HepG2 (cell line): ENCODE data around the gene PAXX. TPM values are rescaled to one million over a fixed set of nuclear protein-coding genes. Genes with fewer than 3 reads are reported as not detected.

Experiments
- CEBPG ChIP-seq: IDR thresholded peaks from 2 replicates; pipeline ENCODE4 v1.6.1; 2016
- HNF1B ChIP-seq: sonication (generic); formaldehyde crosslinking; IDR thresholded peaks from 2 replicates; pipeline ENCODE4 v1.5.1; 2020; ENCODE audit warnings: mild to moderate bottlenecking, moderate library complexity, missing genetic modification reagents
- MED8 ChIP-seq: sonication (generic); formaldehyde crosslinking; IDR thresholded peaks from 2 replicates; pipeline ENCODE4 v1.8.1; 2023; ENCODE audit warnings: mild to moderate bottlenecking, missing genetic modification reagents; ENCODE audit not compliant: insufficient replicate concordance
- PHF21A ChIP-seq: sonication (generic); formaldehyde crosslinking; IDR thresholded peaks from 2 replicates; pipeline ENCODE4 v1.5.0; 2020; ENCODE audit warnings: mild to moderate bottlenecking, missing genetic modification reagents
- RAD21 ChIP-seq: fragments of 450-650 bp; formaldehyde crosslinking; IDR thresholded peaks from 2 replicates; pipeline ENCODE4 v1.5.0; 2020; ENCODE audit warnings: mild to moderate bottlenecking
- RBFOX2 ChIP-seq: fragments of 200-400 bp; formaldehyde crosslinking; IDR thresholded peaks from 2 replicates; pipeline ENCODE4 v1.6.1; 2017; ENCODE audit warnings: low read depth, mild to moderate bottlenecking, low read length
- SOX6 ChIP-seq, 2 experiments: fragments of 450-650 bp in 1 of 2; sonication (generic) in 1 of 2; formaldehyde crosslinking in 1 of 2; IDR thresholded peaks; 2 replicates each; pipeline versions ENCODE4 v1.4.0 to v1.6.1; 2017 to 2020; ENCODE audit warnings: antibody characterized with exemption in 1 of 2, mild to moderate bottlenecking in 1 of 2, missing genetic modification reagents in 1 of 2
- ZBTB8A ChIP-seq: sonication (generic); formaldehyde crosslinking; IDR thresholded peaks from 2 replicates; pipeline ENCODE4 v1.4.0; 2020; ENCODE audit warnings: mild to moderate bottlenecking, low read depth, missing genetic modification reagents, borderline replicate concordance
- ZHX1 ChIP-seq: sonication (generic); formaldehyde crosslinking; IDR thresholded peaks from 2 replicates; pipeline ENCODE4 v1.8.1; 2022; ENCODE audit warnings: low read depth, mild to moderate bottlenecking, missing genetic modification reagents
- ZKSCAN8 ChIP-seq: IDR thresholded peaks from 2 replicates; pipeline ENCODE4 v1.6.1; 2016; ENCODE audit warnings: borderline replicate concordance, missing genetic modification reagents, missing compliant biosample characterization
- ZNF253 ChIP-seq: sonication (generic); formaldehyde crosslinking; IDR thresholded peaks from 2 replicates; pipeline ENCODE4 v1.8.0; 2022; ENCODE audit warnings: mild to moderate bottlenecking, missing genetic modification reagents, borderline replicate concordance
- ZNF326 ChIP-seq: sonication (generic); formaldehyde crosslinking; IDR thresholded peaks from 2 replicates; pipeline ENCODE4 v1.4.0; 2020; ENCODE audit warnings: missing genetic modification reagents, borderline replicate concordance
- ZNF577 ChIP-seq: sonication (generic); formaldehyde crosslinking; IDR thresholded peaks from 2 replicates; pipeline ENCODE4 v1.4.0; 2020; ENCODE audit warnings: mild to moderate bottlenecking, low read depth, missing genetic modification reagents, borderline replicate concordance
- ZSCAN30 ChIP-seq: sonication (generic); formaldehyde crosslinking; IDR thresholded peaks from 2 replicates; pipeline ENCODE4 v1.5.0; 2020; ENCODE audit warnings: mild to moderate bottlenecking, missing genetic modification reagents
- polyA plus RNA-seq, 8 experiments: library from polyadenylated mRNA; depleted of rRNA in 3 of 8; stranded (reverse) in 7 of 8; unstranded in 1 of 8; fragments of >200 nt; fragmentation: Illumina TruSeq in 4 of 8; extraction: Trizol in 4 of 8; gene quantifications; 2 replicates each; pipeline versions ENCODE4 v1.2.1 to v1.2.3, GENCODE V29; 2011 to 2016; ENCODE audit warnings: low read depth in 4 of 8, missing spikeins in 1 of 8, mixed read lengths in 1 of 8; ENCODE audit not compliant: insufficient read depth in 1 of 8
- total RNA-seq, 5 experiments: library from RNA; depleted of rRNA; stranded (reverse); fragments of >200 nt; fragmentation: Illumina TruSeq; extraction: Trizol; gene quantifications; 2 replicates each; pipeline ENCODE4 v1.2.3, GENCODE V29; 2016; ENCODE audit warnings: low read depth in 1 of 5
- TF ChIP-seq, protein P1 (sequence below): sonication (generic); formaldehyde crosslinking; IDR thresholded peaks from 2 replicates; pipeline ENCODE4 v1.5.1; 2020; ENCODE audit warnings: mild to moderate bottlenecking, missing genetic modification reagents, moderate library complexity
- TF ChIP-seq, protein P2 (sequence below): sonication (generic); formaldehyde crosslinking; IDR thresholded peaks from 2 replicates; pipeline ENCODE4 v1.5.0; 2020; ENCODE audit warnings: missing genetic modification reagents
- TF ChIP-seq, protein P3 (sequence below): fragments of 450-650 bp; IDR thresholded peaks from 2 replicates; pipeline ENCODE4 v1.6.1; 2016

The PAXX gene
- total and polyA plus RNA-seq, 2 of the 13 experiments (the other 11 are each of a cell fraction or from before 2014, with no cell fraction given), result 14.0 to 31.9 TPM

- no peak for TF ChIP-seq ZNF577
- no peak for TF ChIP-seq MED8 (CRISPR knock-in tag)
- TF ChIP-seq, protein P1, sequence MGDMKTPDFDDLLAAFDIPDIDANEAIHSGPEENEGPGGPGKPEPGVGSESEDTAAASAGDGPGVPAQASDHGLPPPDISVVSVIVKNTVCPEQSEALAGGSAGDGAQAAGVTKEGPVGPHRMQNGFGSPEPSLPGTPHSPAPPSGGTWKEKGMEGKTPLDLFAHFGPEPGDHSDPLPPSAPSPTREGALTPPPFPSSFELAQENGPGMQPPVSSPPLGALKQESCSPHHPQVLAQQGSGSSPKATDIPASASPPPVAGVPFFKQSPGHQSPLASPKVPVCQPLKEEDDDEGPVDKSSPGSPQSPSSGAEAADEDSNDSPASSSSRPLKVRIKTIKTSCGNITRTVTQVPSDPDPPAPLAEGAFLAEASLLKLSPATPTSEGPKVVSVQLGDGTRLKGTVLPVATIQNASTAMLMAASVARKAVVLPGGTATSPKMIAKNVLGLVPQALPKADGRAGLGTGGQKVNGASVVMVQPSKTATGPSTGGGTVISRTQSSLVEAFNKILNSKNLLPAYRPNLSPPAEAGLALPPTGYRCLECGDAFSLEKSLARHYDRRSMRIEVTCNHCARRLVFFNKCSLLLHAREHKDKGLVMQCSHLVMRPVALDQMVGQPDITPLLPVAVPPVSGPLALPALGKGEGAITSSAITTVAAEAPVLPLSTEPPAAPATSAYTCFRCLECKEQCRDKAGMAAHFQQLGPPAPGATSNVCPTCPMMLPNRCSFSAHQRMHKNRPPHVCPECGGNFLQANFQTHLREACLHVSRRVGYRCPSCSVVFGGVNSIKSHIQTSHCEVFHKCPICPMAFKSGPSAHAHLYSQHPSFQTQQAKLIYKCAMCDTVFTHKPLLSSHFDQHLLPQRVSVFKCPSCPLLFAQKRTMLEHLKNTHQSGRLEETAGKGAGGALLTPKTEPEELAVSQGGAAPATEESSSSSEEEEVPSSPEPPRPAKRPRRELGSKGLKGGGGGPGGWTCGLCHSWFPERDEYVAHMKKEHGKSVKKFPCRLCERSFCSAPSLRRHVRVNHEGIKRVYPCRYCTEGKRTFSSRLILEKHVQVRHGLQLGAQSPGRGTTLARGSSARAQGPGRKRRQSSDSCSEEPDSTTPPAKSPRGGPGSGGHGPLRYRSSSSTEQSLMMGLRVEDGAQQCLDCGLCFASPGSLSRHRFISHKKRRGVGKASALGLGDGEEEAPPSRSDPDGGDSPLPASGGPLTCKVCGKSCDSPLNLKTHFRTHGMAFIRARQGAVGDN (CRISPR knock-in tag), result peak; percentile 62
- TF ChIP-seq PHF21A, result no peak
- no peak for TF ChIP-seq ZNF326 (CRISPR knock-in tag)
- no peak for TF ChIP-seq ZHX1 (CRISPR knock-in tag)
- TF ChIP-seq, protein P2, sequence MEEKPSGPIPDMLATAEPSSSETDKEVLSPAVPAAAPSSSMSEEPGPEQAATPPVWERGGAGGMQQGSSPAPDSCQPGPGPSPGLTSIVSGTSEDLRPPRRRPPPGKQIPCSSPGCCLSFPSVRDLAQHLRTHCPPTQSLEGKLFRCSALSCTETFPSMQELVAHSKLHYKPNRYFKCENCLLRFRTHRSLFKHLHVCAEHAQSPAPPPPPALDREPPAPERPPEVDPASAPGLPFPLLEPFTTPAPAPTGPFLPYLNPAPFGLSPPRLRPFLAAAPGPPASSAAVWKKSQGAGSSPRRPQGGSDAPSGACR (CRISPR knock-in tag), result no peak
- TF ChIP-seq HNF1B (CRISPR knock-in tag), result 0 out of 2 replicates have a peak, but pooled peaks have one; percentile 34
- no peak for TF ChIP-seq ZKSCAN8 (CRISPR knock-in tag)
- TF ChIP-seq, protein P3, sequence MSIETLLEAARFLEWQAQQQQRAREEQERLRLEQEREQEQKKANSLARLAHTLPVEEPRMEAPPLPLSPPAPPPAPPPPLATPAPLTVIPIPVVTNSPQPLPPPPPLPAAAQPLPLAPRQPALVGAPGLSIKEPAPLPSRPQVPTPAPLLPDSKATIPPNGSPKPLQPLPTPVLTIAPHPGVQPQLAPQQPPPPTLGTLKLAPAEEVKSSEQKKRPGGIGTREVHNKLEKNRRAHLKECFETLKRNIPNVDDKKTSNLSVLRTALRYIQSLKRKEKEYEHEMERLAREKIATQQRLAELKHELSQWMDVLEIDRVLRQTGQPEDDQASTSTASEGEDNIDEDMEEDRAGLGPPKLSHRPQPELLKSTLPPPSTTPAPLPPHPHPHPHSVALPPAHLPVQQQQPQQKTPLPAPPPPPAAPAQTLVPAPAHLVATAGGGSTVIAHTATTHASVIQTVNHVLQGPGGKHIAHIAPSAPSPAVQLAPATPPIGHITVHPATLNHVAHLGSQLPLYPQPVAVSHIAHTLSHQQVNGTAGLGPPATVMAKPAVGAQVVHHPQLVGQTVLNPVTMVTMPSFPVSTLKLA, result peak; percentile 27; the same call in 1 of the 2 replicates
- TF ChIP-seq RBFOX2, result 0 out of 2 replicates have a peak, but pooled peaks have one; percentile 30
- no peak for TF ChIP-seq SOX6 (IDR thresholded peaks at IDR 0.05)
- TF ChIP-seq SOX6 (CRISPR knock-in tag; IDR thresholded peaks at IDR 0.05), result no peak
- TF ChIP-seq RAD21, result 0 out of 2 replicates have a peak, but pooled peaks have one; percentile 10
- TF ChIP-seq ZSCAN30 (CRISPR knock-in tag), result no peak
- TF ChIP-seq ZNF253, result no peak
- TF ChIP-seq CEBPG (CRISPR knock-in tag), result no peak
- TF ChIP-seq ZBTB8A (CRISPR knock-in tag), result no peak
Measured at GRCh38 chr9:137021979-137022661, 29.9 kb downstream of the PAXX start (continued).
